ENCODE measurements around the gene EHD3. TPM values are rescaled to one million over a fixed set of nuclear protein-coding genes. Genes with fewer than 3 reads are reported as not detected.

The EHD3 gene
- total RNA-seq, 1 donor from 2014 or later, result 29.7 TPM

DNA sequence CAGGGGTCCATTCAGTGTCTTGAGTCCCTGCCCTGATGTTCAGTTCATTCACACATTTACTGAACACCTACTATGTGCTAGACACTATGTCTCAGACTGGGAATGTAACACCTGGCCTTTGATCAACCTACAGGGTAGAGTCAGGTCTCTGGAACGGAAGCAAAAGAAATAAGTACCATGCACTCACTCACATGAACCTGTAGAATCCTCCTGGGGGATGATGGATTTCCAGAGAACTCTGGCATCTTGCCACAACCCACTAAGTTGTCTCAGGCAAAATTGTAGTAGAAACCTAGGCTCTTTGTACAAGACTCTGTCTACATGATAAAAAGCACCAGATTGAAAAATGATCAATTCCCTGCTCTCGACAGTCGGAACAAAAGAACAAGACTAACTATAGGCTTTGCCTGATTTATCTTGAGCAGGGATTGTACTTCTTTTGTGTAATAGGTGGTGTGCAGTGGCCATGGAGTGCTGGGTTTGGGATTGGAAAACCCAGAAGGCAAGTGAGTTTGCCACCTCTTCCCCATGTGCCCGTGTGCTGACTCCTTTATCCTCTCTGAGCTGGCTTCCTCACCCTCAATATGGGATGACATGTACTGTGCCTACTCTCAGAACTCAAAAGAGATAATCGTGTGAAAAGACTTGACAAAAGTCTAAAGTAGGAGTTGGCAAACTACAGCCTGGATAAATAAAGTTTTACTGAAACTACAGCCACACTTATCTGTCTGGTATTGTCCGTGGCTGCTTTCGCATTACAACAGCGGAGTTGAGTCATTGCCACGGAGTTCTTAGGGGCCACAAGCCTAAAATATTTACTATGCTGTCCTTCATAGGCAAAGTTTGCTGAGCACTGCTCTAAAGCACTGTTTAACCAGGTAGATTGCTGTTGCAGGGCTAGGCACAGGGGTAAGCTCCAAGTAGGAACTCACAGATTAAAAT, 21.0 kb upstream of the EHD3 start:
- intact Hi-C loops (cut with micrococcal nuclease), result no loop called here
- Histone ChIP-seq H3K4me3 (no peak overlapping the region), H3K36me3 (no peaks in the 10 kb centered on the region), H3K27ac (replicated peaks) (peak overlapping the region; percentile 50), H3K9me3 (replicated peaks) (no peaks in the 10 kb centered on the region), H3K27me3 (ENCODE audit: low read depth) (no peaks in the 10 kb centered on the region), H3K4me1 (peaks cover 14% of the 10 kb centered on the region)
- DNase-seq, result no peak
- no peak for TF ChIP-seq CTCF (IDR thresholded peaks at IDR 0.05; ENCODE audit: borderline replicate concordance)

GRCh38 chr2:31213601-31214443, 20.1 kb upstream of the EHD3 start:
- TF ChIP-seq CTCF (IDR thresholded peaks at IDR 0.05; ENCODE audit: borderline replicate concordance), result no peak
- Histone ChIP-seq H3K4me1 (peaks cover 12% of the 10 kb centered on the region), H3K4me3 (no peak overlapping the region), H3K27me3 (ENCODE audit: low read depth) (no peaks in the 10 kb centered on the region), H3K36me3 (no peaks in the 10 kb centered on the region), H3K9me3 (replicated peaks) (no peaks in the 10 kb centered on the region), H3K27ac (replicated peaks) (peak overlapping the region; percentile 50)
- no peak for DNase-seq
- intact Hi-C loops (cut with micrococcal nuclease), result no loop called here

GRCh38 chr2:31214444-31214915, 19.5 kb upstream of the EHD3 start:
- no peak for DNase-seq

GRCh38 chr2:31216734-31217133, 17.2 kb upstream of the EHD3 start:
- no peak for TF ChIP-seq CTCF (IDR thresholded peaks at IDR 0.05; ENCODE audit: borderline replicate concordance)

More at GRCh38 chr2:31214444-31214915, 19.5 kb upstream of the EHD3 start:
- intact Hi-C loops (cut with micrococcal nuclease), result no loop called here
- no peak overlapping the region for H3K4me3 ChIP-seq
- H3K27me3 ChIP-seq (ENCODE audit: low read depth), result no peaks in the 10 kb centered on the region
- no peak for TF ChIP-seq CTCF (IDR thresholded peaks at IDR 0.05; ENCODE audit: borderline replicate concordance)
- H3K9me3 ChIP-seq (replicated peaks), result no peaks in the 10 kb centered on the region
- H3K27ac ChIP-seq (replicated peaks), result no peak overlapping the region
- peaks cover 12% of the 10 kb centered on the region for H3K4me1 ChIP-seq
- no peaks in the 10 kb centered on the region for H3K36me3 ChIP-seq

GRCh38 chr2:31217465-31218200, 16.3 kb upstream of the EHD3 start, which contains the start of gene CAPN14:
Gene CAPN14 (minus strand): TSS chr2:31217515. CDS start chr2:31205447, 12,068 bp downstream.
- intact Hi-C loops (cut with micrococcal nuclease), result no loop called here
- H3K27ac ChIP-seq (replicated peaks), result no peak within 1 kb of the TSS

More at GRCh38 chr2:31216734-31217133, 17.2 kb upstream of the EHD3 start:
- H3K27ac ChIP-seq (replicated peaks), result no peak overlapping the region
- H3K36me3 ChIP-seq, result no peaks in the 10 kb centered on the region
- no peaks in the 10 kb centered on the region for H3K27me3 ChIP-seq (ENCODE audit: low read depth)
- H3K4me3 ChIP-seq, result no peak overlapping the region
- DNase-seq, result no peak
- intact Hi-C loops (cut with micrococcal nuclease), result no loop called here
- peaks cover 12% of the 10 kb centered on the region for H3K4me1 ChIP-seq
- H3K9me3 ChIP-seq (replicated peaks), result no peaks in the 10 kb centered on the region

More at GRCh38 chr2:31217465-31218200, 16.3 kb upstream of the EHD3 start, which contains the start of gene CAPN14:
- H3K4me1 ChIP-seq, result peaks cover 11% of the 10 kb centered on the region
- DNase-seq, result no peak
- H3K36me3 ChIP-seq, result no peaks in the 10 kb centered on the region
- H3K27me3 ChIP-seq (ENCODE audit: low read depth), result no peaks in the 10 kb centered on the region
- H3K9me3 ChIP-seq (replicated peaks), result no peaks in the 10 kb centered on the region
- TF ChIP-seq CTCF (IDR thresholded peaks at IDR 0.05; ENCODE audit: borderline replicate concordance), result no peak
- no peak within 1 kb of the TSS for H3K4me3 ChIP-seq
